Right hindlimb (tissue), 1 donor: ENCODE results near the gene ANKAR.
A peak's percentile ranks its signal among the peaks of the same experiment; 100 is the strongest.
"Not testable (repeated sequence)": the region's sequence is repeated elsewhere in the genome, so short reads cannot be mapped to it uniquely, and the experiment has no call there.

Source experiments
- DNase-seq: peaks from one replicate; pipeline ENCODE4 v3.0.0-alpha.2; 2018

ANKAR gene

GRCh38 chr2:189674374-189675112 is at the start of gene ANKAR:
Gene ANKAR (plus strand): TSS chr2:189674670. CDS start chr2:189676491, 1,821 bp downstream.
- DNase-seq, result peak; percentile 94

GRCh38 chr2:189625636-189626035 is 48.8 kb upstream of the ANKAR start:
- no peak for DNase-seq

- no peak for DNase-seq
Measured at GRCh38 chr2:189627789-189628188, 46.7 kb upstream of the ANKAR start.

- DNase-seq, result no peak
Measured at GRCh38 chr2:189628817-189629530, 45.5 kb upstream of the ANKAR start.

GRCh38 chr2:189629531-189630453 is 44.7 kb upstream of the ANKAR start:
- no peak for DNase-seq

GRCh38 chr2:189631849-189632248 is 42.6 kb upstream of the ANKAR start:
- no peak for DNase-seq

- no peak for DNase-seq
Measured at GRCh38 chr2:189633392-189633811, 41.1 kb upstream of the ANKAR start.

GRCh38 chr2:189635353-189635752 is 39.1 kb upstream of the ANKAR start:
- DNase-seq, result no peak

- DNase-seq, result no peak
Measured at GRCh38 chr2:189638301-189639006, 36.0 kb upstream of the ANKAR start.

- no peak for DNase-seq
Measured at GRCh38 chr2:189639007-189639609, 35.4 kb upstream of the ANKAR start.

GRCh38 chr2:189641002-189641401 is 33.5 kb upstream of the ANKAR start:
- DNase-seq, result no peak

GRCh38 chr2:189641590-189641989 is 32.9 kb upstream of the ANKAR start:
- no peak for DNase-seq

- DNase-seq, result no peak
Measured at GRCh38 chr2:189646521-189646920, 27.9 kb upstream of the ANKAR start.

GRCh38 chr2:189648846-189649509 is 25.5 kb upstream of the ANKAR start:
- DNase-seq, result no peak

- DNase-seq, result no peak
Measured at GRCh38 chr2:189651284-189651683, 23.2 kb upstream of the ANKAR start.

GRCh38 chr2:189653464-189653863 is 21.0 kb upstream of the ANKAR start:
- not testable (repeated sequence) for DNase-seq

- DNase-seq, result no peak
Measured at GRCh38 chr2:189654641-189655040, 19.8 kb upstream of the ANKAR start.

GRCh38 chr2:189657867-189658266 is 16.6 kb upstream of the ANKAR start:
- no peak for DNase-seq

GRCh38 chr2:189658306-189659212 is 15.9 kb upstream of the ANKAR start:
- DNase-seq, result no peak

- DNase-seq, result no peak
Measured at GRCh38 chr2:189659734-189660133, 14.7 kb upstream of the ANKAR start.

- no peak for DNase-seq
Measured at GRCh38 chr2:189660803-189661147, 13.7 kb upstream of the ANKAR start.
